NCI-H2081 (cell line): ENCODE results near the gene THRA.

Experiments
- DNase-seq, 2 experiments: peaks; one replicate each; lab custom pipeline; 2025; lab: John Stamatoyannopoulos, UW

The THRA gene

DNA sequence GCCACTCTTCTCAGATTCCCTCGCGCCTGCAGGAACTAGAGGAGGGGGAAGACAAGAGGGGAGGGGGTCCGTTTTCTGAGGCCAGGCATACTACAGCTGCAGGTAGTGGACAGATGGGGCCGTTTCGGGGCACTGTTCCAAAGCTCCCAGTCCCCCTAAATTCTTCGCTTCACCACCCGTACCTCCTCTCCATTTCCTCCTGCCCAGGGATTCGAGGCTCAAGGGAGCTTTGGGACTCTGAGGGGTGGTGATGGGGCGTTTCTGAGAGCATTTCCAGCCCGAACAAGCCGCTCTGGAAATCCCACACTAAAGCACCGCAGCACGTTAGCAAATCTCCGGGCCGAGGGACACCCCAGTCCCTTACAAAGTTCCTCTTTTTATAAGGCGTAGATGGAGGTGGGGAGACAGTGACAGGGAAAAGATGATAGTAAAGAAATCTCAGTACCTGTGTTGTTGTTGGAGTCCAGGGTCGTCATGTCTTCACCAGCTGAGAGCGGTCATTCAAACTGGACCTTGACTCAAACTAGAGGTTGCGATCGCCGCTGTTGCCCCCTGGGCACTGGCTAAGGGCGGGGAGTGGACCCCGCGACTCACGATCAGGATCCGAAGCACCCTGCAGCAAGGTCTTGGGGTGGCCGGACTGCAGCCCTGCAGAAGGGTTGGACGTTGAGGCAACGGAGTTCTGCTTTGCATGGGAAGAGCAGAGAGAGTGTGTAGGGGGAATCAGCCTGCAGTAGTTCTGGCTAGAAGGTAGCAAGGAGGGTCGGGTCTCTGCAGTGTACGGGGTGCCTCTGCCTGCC lies 37.1 kb downstream of the THRA start:
- no peak for DNase-seq

DNA sequence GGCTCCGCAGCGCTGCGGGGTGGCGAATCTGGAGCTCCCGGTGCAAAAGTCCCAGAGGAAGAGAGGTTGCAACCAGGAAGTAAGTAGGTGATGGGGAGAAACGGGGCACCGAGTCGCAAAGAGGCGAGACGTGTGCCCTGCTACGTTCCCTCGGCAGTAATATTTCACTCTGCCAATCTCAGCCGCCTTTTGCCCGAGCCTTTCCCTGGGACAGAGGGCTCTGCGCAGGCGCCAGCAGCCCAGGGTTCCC lies 37.6 kb downstream of the THRA start, which contains the start of gene NR1D1:
NR1D1 (minus strand) TSS at position 171 of the 250 bp plus-strand sequence. CDS start 495 bp downstream, outside the sequence.
- no peak for DNase-seq

DNA sequence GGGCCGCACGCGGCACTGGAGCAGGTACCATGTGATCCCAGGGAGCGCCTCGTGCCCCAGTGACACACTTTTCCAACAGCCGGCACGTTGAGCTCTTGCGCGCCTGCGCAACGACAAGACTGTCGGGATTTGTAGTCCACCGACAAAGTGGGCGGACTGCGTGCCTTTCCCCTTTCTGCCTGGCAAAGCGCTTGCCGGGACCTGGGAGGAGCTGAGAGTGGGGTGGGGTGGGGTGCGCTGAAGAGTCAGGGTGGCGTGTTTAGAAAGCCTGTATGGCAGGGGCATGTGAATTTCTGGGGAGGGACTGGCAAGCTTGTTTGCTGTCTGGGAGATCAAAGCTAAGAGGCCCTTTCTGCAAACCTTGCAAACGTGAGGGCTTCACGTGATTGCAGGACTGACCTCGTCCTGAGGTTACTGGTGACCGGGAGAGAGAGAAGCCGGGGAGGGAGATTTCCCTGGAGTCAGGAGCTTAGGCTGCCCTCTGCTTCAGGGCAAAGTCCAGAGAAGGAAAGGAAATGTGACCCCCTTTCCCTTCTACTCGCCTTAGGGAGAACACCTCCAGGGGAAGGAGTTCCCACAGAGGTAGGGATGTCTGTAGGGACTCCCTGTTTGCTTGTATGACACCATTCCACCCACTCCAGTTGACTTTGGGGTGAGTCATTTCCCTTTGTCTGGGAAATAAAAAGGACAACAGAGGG lies 38.1 kb downstream of the THRA start:
- DNase-seq, result peak; percentile 97 to 98

DNA sequence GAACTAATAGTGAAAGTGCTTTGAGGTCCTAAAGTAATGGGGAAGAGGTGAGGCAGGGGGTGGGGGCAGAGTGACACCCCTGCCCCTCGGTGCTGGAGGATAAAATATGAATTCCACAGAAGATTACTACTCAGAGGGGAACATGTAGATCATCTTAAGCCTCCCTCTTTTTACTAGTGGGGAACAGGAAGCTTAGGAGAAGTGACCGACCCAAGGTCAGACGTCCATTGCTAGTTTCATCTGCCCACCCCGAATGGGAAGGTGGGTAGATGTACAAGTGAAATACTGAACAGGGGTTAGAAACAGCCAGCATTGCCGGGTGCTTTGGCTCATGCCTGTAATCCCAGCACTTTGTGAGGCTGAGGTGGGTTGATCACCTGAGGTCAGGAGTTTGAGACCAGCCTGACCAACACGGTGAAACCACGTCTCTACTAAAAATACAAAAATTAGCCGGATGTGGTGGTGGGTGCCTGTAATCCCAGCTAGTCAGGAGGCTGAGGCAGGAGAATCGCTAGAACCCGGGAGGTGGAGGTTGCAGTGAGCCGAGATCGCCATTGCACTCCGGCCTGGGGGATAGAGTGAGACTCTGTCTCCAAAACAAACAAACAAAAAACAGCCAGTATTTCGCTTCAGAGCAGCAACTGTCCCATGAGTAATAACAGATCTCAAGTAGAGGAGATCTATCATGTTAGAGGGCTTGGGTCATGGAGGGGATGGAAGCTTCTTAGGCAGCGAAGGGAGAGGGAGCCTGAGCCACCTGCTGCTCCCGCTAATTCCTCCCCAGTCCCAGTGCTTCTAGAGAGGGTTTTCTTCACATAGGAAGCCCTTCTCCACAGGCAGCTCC lies 38.8 kb downstream of the THRA start:
- DNase-seq, result no peak

DNA sequence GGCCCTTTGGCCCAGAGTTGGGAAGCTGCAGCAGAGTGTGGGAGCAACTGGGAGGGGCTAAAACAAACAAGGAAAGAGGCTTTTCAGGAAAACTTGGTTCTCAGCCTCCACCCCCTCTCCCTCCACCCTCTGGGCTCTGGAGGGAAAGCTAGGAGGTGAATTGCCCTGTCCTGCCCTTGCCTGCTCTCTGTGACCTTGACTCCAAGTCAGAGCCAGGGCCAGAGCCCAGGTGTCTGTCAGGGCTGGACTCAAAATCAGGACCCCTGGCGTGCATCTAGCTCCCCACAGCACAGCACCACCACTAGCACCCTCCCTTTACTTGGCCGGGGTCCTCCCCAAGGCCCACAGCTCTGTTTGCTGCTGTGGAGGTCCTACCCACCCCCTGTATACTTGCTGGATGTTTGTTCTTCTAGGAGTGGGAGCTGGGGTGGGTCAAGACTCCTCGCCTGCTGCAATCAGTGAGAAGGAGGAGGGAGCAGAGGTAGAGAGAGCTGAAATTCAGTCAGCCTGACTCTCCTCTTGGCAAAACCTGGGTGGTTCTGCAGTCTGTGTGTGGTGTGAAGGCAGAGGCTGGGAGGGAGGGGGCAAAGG lies 40.4 kb downstream of the THRA start:
- DNase-seq, result no peak

DNA sequence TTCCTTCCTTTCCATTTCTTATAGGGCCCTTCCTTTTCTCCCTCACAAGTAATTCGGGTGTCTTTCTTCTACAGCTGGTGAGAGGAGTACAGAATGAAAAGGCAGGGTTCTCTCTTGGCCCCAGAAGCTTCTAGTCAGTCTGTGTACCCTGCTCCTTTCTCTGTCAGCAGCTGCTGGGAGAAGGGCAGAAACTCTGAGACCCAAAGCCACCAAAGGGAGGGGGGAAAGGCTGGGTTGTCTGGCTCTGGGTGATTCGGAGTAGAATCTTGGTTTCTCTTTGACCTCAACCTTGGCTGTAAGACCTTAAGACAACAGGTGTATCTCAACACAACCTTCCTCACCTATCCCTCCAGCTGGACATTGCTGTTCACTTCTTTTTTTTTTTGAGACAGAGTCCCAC lies 40.9 kb downstream of the THRA start:
- no peak for DNase-seq

DNA sequence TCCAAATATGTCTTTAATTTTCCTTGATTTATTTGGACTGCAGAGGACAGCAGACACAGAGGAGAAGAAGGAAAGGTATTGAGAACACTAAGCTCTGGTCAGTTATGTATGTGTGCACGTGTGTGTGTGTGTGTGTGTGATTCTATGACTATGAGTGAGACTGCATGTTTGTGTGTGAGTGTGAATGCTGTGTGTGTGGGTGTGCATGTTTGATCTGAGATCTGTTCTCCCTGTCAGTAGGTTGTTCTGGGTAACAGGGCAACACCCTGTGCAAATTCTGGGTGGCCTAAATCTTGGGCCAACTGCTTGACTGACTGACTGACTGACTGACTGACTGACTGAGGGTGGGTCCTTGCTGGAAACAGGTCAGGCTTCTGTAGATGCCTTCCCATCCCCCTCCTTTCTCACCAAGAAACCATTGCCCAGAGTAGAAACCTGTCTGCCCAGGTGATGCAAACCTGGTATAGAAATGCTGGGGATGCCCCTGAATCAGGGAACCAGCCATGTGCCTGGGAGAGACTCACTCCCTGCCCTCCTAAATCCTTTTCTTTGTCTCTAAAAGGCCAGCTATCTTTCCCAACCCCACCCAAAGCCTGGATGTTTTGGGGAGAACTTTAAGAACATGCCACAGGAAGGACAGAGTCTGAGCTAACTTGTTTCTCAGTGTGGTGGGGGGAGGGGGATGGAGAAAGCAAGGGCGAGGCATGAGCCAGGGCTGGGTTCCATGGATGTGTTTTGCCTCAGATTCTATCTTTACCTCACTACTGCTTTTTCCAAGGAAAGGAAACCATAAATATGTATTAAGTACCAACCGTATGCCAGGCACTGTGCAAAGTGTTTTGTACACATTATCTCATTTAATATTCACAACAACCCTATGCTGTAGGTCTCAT lies 42.1 kb downstream of the THRA start:
- no peak for DNase-seq

DNA sequence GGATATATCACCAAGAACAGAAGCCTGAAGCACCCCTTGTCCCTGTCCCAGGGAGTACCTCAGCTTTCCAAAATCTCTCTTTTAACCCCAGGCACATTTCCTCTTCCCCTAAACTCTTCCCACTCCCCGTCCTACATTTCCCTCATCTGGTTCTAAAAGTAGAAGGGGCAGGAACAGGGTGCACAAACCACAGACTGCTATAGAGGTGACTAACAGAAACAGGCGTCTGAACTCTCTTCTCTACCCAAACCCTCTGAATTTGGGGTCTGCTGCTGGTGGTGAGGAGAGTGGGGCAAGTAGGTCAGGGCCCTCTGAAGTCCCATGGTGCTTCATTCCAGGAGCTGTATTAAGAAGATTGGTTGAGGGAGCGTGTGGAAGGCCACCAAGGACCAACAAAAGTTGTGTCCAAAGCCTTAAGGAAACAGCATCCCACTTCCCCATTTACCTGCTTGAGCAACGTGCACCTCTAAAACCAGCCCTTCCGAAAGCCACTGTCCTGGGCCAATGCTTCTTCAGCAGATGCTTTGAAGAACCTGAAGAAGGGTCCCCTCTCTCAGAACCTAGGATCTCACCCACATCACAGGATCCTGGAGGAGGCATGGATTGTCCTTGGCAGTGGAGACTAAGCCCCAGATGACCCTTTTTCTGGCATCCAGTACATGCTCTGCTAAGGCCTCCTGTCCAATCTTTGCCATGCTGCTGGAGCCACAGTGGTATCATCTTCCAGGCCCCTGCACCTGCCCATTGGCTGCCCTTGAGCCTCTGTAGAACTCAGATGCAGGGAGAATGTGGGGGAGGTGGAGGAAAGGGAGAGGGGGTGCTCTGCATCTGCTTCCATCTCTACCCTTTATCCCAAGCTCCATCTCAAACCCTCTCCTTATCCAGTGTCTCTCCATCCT lies 43.3 kb downstream of the THRA start:
- no peak for DNase-seq

DNA sequence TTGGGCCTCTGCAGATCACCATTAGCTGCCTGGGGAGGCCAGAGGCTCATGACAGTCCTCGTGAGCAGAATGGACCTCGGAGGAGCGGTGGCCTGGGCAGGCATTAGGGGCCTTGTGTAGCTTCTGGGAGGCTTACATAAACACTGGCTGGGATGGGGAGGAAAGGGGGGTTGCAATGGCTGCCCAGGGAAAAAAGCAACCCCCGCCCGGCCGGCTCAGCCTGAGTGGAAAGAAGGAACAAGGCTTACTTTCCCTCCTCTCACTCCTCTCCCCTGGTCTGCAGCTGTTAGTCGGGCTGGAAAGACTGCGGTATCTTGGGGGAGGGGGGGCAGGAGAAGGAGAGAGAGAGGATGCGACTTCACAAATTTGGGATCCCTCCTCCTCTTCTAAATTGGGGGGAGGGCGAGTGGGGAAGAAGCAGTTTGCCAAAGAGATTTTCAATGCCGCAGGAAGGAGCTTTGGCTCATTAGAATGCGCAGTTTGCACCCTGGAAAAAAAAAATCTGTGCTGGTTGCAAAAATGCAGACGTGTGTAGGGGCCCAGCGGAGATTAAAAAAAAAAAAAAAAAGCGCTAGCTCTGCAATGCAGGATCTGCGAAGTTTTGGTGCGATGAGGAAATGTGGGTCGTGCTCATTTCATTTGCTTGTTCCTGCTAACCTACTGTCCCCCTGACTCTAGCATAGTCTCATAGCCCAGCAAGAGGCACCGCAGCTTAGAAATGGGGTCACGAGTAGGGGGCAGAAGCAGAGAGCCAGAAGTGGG lies 44.2 kb downstream of the THRA start:
- no peak for DNase-seq

DNA sequence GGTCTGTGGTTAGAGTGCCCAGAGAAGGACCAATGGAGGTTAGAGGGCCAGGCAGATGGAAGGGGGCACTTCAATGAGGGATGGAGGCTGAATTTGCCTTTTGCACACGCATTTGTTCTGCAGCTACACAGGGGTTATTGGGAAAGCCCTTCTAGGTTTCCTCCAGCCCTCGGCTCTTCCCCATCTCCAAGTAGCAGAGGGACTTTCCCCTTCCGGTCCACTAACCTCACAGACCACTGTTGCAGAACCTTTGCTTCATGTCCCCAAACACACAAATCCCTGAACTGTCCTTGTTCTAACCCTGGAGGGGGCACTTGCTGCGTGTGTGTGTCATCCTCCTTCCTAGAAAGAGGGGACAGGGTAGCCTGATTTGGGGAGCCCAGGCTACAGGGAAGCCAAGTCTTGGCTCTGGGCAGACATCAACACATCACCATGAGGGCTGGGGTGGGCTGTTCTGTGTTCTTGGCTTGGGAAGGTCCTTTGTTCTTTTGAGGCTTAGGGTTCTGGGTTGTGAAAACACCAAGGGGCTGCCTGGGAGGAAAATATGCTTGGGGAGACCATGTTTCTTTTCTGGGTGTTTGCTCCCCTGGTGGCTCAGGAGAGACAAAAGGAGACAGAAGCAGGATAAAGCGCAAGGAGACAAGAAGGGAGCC lies 44.9 kb downstream of the THRA start:
- no peak for DNase-seq

DNA sequence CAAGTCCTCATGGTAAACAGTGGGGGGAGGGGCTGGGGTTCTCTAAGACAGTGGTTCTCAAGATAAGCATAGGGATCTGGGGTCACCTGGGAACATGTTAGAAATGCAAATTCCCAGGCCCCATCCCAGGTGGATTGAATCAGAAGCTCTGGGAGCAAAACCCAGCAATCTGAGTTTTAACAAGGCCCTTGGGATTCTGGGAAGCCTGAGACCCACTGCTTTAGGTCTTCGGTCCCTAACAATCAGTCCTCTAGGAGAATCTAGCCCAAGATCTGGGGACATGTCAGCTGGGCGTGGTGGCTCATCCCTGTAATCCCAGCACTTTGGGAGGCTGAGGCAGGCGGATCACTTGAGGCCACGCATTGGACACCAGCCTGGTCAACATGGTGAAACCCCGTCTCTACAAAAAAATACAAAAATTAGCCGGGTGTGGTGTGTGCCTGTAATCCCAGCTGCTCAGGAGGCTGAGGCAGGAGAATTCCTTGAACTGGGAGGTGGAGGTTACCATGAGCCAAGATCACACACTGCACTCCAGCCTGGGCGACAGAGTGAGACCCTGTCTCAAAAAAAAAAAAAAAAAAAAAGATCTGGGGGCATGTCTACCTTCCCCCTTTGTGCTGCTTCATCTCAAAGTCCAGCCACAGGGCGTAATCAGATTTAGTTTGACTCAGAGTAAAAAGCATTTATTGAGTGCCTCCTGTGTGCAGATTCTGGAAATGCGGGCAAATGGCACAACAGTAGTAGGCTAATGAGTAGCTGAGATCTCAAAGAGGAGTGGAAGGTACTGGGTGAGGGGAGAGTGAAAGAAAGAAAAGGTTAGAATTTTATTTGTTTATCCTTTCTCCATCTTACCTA lies 46.4 kb downstream of the THRA start:
- DNase-seq, result peak in 1 of 2 experiments; percentile 12

DNA sequence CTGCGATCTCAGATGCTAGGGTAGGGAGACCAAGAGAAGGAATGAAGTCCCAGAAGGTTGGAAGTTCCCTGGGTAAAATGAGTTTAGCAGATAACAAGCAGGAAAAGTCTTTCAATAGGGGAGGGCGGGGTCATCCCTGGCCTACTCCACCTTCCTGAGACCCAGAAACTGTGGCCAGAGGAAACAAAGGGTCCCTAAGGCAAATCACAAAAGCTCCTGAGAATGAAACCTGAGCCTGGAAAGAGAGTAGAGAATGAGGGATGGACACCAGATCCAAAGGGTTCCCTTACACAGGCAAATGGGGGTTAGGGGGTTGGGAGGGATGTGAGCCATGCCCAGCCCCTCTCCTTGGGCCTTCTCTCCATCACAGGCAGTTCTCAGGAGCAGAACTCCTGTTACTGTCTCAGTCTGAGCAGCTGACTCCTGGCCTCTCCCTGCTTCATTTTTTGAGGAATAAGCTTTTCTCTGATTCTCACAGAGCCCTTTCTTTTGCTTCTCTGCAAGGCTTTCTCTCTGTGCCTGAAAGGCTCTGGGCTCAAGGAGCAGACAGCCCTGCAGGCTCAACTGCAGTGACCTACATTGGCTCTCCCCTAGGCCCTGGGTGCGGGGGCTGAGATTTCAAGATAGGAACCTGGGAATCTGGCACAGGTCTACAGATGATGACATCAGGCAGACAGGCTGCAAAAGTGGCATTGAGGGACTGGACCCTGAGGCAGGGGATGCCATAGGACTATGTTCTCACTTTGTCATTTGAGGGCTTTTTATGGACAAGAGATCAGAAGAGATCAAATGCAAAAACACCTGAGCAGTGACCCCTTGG lies 47.5 kb downstream of the THRA start:
- no peak for DNase-seq

DNA sequence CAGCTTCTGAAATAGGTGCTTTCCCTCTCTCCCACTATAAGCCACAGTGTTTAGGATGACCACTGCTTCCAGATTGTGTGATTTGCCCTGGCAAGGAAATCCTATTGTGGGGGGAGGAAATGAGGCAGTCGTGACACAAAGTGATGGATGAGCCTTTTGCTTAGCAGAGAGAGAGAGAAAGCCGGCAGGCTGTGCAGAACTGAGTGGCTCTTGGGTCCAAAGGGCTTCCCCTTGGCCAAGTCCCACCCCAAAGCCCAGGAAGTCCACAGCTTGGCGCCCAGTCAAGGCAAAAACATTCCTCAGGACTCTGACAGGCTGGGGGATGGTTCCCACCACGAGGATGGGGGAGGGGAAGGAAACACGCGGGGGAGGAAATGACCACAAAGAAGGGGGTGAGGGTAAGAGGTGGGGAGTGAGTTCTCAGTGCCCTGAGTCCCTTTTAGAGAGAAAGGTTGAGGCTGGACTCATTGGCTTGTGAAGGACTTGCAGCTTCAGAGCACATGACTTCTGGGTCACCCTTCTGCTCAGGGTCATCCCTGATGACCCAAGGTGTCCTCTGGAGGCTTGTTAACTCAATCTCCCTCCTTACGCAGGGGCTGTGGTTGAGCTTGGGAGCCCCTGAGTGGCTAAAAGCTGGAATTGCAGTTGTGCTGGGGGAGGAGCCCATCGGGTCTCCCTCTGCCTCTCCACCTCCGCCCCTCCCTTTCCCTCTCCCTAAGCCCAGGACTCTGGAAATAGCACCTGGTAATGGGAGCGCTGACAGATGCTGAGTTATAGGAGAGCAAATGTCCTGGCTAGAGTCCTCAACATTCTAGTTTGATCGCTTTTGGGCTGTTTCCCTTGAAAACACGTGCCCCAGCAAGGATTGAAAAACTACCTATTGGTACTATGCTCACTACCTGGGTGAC lies 48.7 kb downstream of the THRA start:
- DNase-seq, result peak; percentile 92 to 95

DNA sequence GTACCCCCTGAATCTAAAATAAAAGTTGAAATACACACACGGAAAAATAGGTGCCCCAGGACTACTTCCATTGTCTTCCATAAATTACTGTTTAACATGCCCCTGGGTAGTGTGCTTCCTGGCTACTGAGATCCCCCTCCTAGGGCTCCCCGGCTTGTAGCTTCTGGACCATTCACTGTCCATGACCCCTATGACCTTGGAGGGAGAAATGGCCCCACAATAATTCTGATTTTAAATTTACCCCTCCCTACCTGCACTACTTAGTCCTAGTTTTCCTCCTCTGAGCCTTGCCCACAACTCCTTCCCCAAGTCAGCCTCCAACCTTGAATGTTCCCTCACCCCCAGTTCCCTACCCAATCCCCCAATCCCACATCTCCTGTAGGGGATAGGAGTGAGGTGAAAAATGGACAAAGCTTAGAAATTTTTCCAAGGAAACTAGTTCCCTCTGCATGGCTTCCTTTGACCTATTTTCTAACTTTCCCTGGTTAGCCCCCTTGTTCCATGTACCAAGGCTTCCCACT lies 49.5 kb downstream of the THRA start:
- DNase-seq, result no peak

DNA sequence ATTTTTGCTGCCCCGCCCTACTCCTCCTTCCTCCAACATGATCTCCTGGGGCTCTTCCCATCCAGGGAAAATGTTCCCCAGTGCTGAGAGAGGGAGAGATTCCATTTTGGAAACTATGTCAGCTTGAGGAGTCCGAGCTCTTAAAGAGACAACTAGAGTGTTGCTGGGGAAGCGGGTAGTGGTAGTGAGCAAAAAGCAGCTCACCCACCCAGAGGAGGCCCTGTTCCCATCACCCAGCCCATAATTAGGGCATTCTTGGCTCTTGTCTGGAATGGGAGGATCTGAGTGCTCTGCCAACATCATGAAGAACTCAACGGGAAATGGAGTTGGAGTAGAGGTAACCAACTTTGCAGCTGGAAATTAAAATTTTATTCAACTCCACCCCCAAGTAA lies 49.9 kb downstream of the THRA start:
- peak; percentile 41 to 72 for DNase-seq
